HuH-7.5 (cell line): Measurements from ENCODE around the gene BACH2.
"Not testable (repeated sequence)": the region's sequence is repeated elsewhere in the genome, so short reads cannot be mapped to it uniquely, and the experiment has no call there.

ENCODE experiments used
- DNase-seq: peaks from one replicate; pipeline ENCODE4 v3.0.0; 2011; ENCODE audit warnings: low spot score

The BACH2 gene

GRCh38 chr6:90154755-90155470 lies 141.7 kb downstream of the BACH2 start:
- DNase-seq: no peak

GRCh38 chr6:90151576-90152422 lies 144.8 kb downstream of the BACH2 start:
- DNase-seq: no peak

DNA sequence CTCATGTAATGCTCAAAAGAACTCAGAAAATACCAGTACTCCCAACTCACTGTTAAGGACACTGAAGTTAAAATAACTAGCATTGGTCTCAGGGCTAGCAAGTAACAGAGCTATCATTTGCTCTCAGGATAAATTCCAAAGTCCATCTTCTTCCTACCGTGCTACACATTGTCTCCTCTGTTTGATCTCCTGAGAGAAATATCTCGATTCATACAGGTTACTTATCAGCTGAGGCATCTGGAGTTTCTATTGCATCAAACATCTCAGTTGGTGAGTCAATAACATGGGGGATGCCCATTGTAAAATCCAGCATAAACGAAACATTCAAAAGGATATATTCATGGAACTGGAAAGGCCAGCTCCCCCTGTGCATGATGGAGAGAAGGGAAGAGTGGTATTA lies 147.4 kb downstream of the BACH2 start:
- DNase-seq: no peak

- DNase-seq: no peak
Measured at GRCh38 chr6:90148867-90149266, 147.8 kb downstream of the BACH2 start.

GRCh38 chr6:90146921-90147649 lies 149.6 kb downstream of the BACH2 start:
- no peak for DNase-seq

GRCh38 chr6:90146024-90146423 lies 150.6 kb downstream of the BACH2 start:
- DNase-seq: no peak

DNA sequence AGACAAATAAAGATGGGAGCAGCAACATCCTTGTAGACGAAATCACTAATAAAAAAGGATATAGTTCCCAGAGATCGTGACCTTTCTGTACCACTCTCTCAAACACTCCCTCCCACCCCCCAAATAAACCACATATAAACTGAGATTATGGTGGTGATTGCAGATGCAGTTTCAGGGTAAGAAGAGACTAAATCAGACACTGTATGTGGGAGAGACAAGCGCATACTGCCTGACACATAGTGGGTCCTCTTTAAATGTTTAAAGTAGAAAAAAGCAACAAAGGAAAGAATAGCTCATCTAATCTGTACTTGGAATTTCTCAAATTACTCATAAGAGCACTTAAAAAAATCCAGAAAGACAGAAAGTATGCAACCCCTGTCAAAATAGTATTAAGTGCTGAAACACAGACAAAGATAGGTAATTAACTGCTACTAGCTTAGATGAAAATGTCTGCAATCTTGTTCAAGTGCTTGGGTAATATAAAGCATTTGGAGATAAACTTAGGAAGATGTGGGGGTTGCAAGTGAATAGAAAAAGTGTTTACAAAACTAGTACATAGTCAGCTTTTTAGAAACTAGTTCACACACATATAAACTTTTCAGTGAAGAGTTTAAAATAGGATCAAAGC lies 151.6 kb downstream of the BACH2 start:
- no peak for DNase-seq

DNA sequence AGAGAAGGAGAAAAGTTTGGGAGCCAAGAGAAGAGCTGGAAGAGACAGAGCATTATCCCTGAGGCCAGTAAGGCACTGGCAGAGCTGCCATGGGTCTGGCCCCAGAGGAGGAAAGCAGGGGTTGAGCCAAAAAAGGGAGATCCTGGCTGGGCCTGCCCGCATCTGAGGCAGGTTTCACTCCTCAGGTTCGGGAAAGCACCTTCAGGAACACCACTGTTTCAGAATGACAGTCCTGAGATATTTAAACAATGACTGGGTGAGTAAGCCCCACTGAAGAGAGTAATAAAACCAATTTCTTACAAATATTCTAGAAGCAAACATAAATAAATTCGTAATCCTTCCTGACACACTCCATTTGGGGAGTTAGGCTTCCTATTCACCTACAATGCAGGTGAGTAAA lies 152.2 kb downstream of the BACH2 start:
- no peak for DNase-seq

- no peak for DNase-seq
Measured at GRCh38 chr6:90140683-90141082, 156.0 kb downstream of the BACH2 start.

DNA sequence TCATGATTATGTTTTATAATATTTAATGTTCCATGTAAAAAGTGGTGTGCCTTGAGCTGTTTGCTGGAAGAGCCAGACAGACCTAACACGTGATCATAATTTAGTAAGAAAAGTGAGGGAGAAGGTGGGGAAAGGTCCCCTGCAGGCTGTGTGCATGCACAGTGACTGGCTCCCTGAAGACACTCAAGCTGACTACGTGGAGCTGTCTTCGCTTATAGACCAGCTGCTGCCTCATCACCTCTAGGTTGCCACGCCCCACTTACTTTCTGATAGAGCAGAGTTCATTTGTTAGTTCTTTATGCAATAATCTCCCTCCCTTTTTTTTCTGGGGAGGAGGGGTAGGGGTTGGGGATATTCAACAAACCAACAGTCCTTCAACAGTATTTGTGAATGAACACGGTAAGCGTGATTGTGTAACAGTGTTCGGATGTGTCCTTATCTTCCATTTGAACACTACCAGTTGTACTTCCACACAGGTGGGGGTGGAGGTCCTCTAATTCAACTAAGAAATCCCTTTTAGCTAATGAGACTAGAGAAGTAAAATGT lies 157.3 kb downstream of the BACH2 start:
- DNase-seq: peak; percentile 19

- DNase-seq: no peak
Measured at GRCh38 chr6:90136837-90137568, 159.6 kb downstream of the BACH2 start.

DNA sequence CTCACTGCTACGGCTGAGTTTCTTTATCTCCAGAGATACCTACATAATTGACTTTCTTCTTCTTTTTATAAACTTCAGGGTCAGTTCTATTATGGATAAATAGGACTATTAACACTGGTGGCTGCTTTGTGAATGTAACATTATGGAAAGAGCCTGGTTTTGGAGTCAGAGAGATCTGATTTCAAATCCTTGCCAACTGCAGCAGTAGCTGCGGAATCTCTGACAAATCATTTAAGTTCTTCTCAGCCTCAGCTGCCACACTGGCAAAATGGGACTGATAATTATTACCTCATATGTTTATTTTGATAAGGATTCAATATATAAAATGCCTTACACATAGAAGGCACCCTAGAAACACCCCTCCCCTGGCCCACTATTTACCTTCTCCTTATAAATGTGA lies 160.5 kb downstream of the BACH2 start:
- DNase-seq: no peak

- DNase-seq: no peak
Measured at GRCh38 chr6:90135667-90136066, 161.0 kb downstream of the BACH2 start.

- DNase-seq: not testable (repeated sequence)
Measured at GRCh38 chr6:90133664-90134063, 163.0 kb downstream of the BACH2 start.

DNA sequence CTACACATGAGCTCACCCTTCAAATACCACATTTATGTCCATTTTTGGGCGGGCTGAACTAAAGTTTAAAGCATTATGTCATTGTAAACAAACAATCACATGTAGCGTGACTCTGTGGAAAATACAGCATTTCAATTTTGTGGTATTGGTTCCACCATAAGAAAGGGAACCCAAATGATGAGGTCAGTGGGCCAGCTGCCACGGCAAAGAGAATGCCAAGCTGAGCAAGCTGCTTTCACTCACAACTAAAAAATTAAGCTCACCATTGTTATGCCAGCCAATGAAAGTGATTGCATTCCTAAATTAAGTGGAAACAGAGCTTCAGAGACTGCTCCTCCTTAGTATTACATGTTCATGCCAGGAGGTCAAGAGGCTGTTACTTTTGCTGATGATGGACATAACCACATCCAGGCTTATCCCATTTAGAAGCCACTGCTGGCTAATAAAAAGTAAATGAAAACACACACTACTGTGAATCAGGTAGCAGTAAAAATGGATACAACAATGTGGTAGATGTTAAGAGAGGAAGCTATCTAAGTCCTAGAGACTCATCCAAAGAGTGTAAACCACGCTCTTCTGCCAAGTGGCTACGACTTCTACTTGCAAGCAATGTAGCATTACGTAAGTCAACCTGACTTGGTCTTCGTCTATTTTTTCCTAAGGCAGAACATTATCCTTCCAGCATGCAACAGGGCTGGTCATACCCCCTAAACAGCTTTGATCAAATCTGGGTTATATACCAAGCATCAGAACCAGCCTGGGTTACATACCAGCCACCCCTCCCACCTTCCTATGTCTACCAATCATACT lies 164.8 kb downstream of the BACH2 start:
- DNase-seq: no peak

DNA sequence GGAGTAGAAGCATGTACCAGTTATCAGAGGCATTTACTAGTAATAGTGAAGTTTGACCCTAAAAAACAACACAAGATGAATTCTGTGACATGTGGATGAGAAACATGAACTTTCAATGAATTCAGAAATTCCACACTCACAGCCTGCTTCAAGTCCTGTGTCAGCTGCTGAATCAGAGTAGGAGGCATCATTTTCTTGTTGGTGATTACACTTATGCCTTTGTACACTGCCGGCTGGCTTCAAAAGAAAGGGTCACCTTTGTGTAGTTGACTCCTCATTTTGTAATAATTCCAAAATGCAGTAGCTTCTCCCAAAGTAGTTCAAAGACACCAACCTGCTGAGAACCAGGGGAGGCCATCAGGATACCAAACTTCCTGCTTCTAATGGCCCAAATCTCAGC lies 165.5 kb downstream of the BACH2 start:
- DNase-seq: no peak

GRCh38 chr6:90128687-90129086 lies 168.0 kb downstream of the BACH2 start:
- DNase-seq: not testable (repeated sequence)

DNA sequence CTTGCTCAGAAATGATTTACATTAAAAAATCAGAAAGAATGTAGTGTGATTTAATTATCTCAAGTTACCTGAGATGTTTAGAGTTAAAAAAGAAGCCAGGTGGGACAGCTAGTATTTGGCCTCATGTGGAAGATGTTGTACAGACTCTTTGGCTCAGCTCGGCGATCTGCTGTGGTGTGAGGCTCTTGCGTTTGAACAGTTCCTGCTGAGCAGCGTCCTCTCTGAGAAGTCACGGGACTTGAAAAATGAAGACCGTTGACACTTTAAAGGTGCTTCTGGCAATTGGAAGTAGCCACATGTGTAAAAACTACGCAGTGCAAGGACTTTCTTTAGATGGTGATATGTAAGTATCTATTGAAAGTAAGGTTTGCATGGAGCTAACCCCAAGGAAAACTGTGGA lies 169.0 kb downstream of the BACH2 start:
- no peak for DNase-seq

DNA sequence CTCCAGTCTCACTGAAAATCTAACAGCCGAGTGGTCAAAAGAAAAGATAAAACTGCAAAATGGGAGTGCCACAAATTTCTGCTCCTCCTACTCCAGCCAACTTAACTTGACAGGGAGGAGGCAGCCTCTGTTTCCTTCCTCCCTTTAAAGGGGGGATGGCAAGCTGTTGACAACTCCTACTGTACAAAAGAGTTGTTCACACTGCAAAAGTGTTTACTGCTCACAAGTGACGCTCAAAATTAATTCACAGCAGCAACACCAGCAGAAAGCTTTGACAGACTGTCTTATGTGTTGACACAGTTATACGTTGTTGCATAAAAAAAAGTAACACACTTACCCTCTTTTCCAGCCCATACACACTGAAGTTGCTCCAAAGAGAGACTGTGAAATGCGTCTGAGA lies 169.8 kb downstream of the BACH2 start:
- no peak for DNase-seq

- DNase-seq: no peak
Measured at GRCh38 chr6:90126181-90126580, 170.5 kb downstream of the BACH2 start.
